Body of pancreas (tissue), 4 donors: Measurements from ENCODE around the gene APPBP2. TPM values are rescaled to one million over a fixed set of nuclear protein-coding genes. Genes with fewer than 3 reads are reported as not detected.

ENCODE experiments used
- ATAC-seq: fragments of 150-250 bp; one replicate; pipeline ENCODE4 v1.9.1; 2016
- DNase-seq, 4 donors: peaks; one replicate each; pipeline ENCODE4 v3.0.0-alpha.2; 2019
- H3K27ac ChIP-seq, 4 donors: fragments of 200-600 bp; sonication (generic); 1 replicate in 3 of 4; 2 replicates in 1 of 4; pipeline versions ENCODE4 v1.5.1 to v1.6.1; 2016 to 2019; ENCODE audit warnings: mild to moderate bottlenecking in 1 of 4, mixed read lengths in 1 of 4, moderate library complexity in 1 of 4
- H3K27me3 ChIP-seq, 2 donors: fragments of 200-600 bp; sonication (generic); one replicate each; pipeline ENCODE4 v1.6.0; 2016; ENCODE audit warnings: mild to moderate bottlenecking in 1 of 2
- H3K36me3 ChIP-seq, 2 donors: fragments of 200-600 bp; sonication (generic); replicated peaks in 1 of 2; 2 replicates each; pipeline ENCODE4 v1.5.1; 2016; ENCODE audit warnings: low read depth in 2 of 2; ENCODE audit not compliant: insufficient read depth in 1 of 2
- H3K4me1 ChIP-seq: fragments of 200-600 bp; sonication (generic); one replicate; pipeline ENCODE4 v1.6.0; 2016
- H3K4me3 ChIP-seq, 2 donors: fragments of 200-600 bp; sonication (generic); 1 replicate in 1 of 2; 2 replicates in 1 of 2; pipeline ENCODE4 v1.5.1; 2016 to 2019
- H3K9me3 ChIP-seq, 3 donors: fragments of 200-600 bp; sonication (generic); 1 replicate in 2 of 3; 2 replicates in 1 of 3; pipeline ENCODE4 v1.5.1; 2016
- POLR2A ChIP-seq, 3 donors: fragments of 450-650 bp; IDR thresholded peaks; one replicate each; pipeline ENCODE4 v1.6.1; 2016; ENCODE audit warnings: antibody characterized with exemption in 3 of 3, mild to moderate bottlenecking in 2 of 3
- WGBS, 2 donors: methylation state at CpG; one replicate each; pipeline ENCODE4 v1.1.5; 2017; 5-methylcytosine and 5-hydroxymethylcytosine counted together
- intact Hi-C: fragments of 100-400 bp; cut with DNase I; formaldehyde crosslinking; loops from one replicate; pipeline ENCODE4 v1.15.1; 2023
- total RNA-seq, 2 donors: library from RNA; depleted of rRNA; stranded (reverse); fragments of >200 nt; gene quantifications; one replicate each; pipeline ENCODE4 v1.1.0, GENCODE V29; 2016
- TF ChIP-seq, protein P1 (sequence below), 7 experiments: fragments of 450-650 bp in 4 of 7; fragments of 200-600 bp in 3 of 7; sonication (generic) in 3 of 7; IDR thresholded peaks; one replicate each; pipeline ENCODE4 v1.5.1; 2016 to 2019; ENCODE audit warnings: antibody characterized with exemption in 7 of 7

Gene APPBP2, protein sequence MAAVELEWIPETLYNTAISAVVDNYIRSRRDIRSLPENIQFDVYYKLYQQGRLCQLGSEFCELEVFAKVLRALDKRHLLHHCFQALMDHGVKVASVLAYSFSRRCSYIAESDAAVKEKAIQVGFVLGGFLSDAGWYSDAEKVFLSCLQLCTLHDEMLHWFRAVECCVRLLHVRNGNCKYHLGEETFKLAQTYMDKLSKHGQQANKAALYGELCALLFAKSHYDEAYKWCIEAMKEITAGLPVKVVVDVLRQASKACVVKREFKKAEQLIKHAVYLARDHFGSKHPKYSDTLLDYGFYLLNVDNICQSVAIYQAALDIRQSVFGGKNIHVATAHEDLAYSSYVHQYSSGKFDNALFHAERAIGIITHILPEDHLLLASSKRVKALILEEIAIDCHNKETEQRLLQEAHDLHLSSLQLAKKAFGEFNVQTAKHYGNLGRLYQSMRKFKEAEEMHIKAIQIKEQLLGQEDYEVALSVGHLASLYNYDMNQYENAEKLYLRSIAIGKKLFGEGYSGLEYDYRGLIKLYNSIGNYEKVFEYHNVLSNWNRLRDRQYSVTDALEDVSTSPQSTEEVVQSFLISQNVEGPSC
- total RNA-seq: 10 to 100 TPM; 10.9 to 15.3 TPM

DNA sequence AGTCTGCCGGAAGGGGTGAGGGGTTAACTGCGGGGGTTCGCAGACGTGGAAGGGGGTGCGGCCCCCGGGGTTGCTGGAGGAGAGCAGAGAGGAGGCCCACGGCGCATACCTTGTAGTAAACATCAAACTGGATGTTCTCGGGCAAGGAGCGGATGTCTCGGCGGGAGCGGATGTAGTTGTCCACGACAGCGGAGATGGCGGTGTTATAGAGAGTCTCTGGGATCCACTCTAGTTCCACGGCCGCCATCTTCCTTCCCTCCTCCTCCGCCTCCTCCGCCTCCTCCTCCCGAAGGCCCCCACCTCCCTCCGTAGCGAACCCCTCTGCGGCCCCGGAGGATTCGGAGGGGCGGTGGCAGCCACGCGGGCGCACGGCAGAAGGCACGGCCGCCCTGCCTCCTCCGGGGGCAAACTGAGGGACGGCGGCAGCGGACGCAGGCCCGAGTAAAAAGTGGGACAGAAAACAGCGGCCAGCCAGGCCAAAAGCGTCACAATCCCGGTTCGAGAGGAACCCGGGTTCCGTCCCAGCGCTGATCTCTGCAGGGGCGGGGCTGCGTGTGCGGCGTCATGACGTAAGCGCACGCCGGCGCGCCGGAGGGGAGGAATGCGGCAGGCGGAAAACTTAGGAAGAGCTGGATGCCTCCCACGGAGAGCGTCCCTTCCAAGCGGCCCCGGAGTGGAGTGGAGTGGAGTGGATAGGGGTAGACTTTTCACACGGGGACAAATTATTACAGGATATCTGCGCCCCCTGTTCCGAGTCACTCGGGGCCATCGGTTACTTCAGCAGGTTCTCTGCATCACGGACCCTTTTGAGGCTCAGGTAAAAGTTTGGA is at the start of gene APPBP2:
Gene APPBP2 (minus strand): TSS at position 558 of the 830 bp plus-strand sequence. CDS start 311 bp downstream, at position 247.
- H3K27ac ChIP-seq: peak within 1 kb of the TSS; percentile 98 to 100 (median 99)
- H3K27me3 ChIP-seq: no peaks in the 10 kb centered on the region
- H3K36me3 ChIP-seq: no peaks in the 10 kb centered on the region
- peak; percentile 83 to 95 (median 91) for TF ChIP-seq POLR2A (IDR thresholded peaks at IDR 0.05)
- TF ChIP-seq, protein P1, sequence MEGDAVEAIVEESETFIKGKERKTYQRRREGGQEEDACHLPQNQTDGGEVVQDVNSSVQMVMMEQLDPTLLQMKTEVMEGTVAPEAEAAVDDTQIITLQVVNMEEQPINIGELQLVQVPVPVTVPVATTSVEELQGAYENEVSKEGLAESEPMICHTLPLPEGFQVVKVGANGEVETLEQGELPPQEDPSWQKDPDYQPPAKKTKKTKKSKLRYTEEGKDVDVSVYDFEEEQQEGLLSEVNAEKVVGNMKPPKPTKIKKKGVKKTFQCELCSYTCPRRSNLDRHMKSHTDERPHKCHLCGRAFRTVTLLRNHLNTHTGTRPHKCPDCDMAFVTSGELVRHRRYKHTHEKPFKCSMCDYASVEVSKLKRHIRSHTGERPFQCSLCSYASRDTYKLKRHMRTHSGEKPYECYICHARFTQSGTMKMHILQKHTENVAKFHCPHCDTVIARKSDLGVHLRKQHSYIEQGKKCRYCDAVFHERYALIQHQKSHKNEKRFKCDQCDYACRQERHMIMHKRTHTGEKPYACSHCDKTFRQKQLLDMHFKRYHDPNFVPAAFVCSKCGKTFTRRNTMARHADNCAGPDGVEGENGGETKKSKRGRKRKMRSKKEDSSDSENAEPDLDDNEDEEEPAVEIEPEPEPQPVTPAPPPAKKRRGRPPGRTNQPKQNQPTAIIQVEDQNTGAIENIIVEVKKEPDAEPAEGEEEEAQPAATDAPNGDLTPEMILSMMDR (IDR thresholded peaks at IDR 0.05): no peak
- H3K4me3 ChIP-seq: peak within 1 kb of the TSS; percentile 67 to 84
- DNase-seq (peak; percentile 87 to 88 (median 88)), ATAC-seq (peak; percentile 96)
- WGBS, 2 donors: 0% methylated on average over 29 to 69 of the region's 69 CpGs
- H3K9me3 ChIP-seq: no peaks in the 10 kb centered on the region
- intact Hi-C loops: no loop called here
- H3K4me1 ChIP-seq: peaks cover 25% of the 10 kb centered on the region

DNA sequence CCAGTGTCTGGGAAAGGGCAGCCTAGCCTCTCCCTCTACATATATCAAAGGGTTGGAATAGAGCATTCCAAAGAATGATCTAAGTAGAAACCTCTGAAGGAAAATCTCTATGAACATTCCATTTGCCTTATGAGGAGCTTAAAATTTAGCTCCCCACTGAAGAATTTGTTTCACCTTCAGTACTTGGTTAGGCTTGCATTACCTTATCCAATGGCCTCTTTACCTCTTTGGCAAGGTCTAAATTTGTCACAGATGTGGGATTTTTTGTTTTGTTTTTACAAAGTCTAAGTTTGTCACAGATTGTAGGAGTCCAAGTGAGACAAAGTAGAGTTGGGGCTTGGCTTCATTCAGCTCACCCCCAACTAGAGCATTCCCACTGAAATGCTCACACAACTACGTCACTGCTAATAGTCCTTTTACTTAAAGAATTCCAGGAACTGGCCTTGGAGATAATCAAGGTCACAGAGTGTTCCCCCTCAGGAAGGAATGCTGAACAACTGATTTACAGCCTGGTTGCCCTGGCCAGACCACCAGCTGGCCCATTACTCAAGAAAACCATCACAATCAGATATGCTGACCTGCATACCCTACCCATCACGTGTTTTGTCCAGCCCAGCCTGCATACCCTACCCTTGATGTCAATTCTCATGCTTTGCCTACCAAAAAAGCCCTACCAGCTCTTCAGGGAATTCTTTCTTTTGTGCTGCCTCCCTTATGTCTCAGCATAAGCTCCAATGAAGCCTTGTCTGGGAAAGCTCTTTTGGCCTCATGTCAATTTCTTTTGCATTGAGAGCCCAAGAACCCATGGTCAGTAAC is 47.4 kb upstream of the APPBP2 start:
- TF ChIP-seq, protein P1 (IDR thresholded peaks at IDR 0.05): peak in 2 of 7 experiments; percentile 5 to 9
- TF ChIP-seq POLR2A (IDR thresholded peaks at IDR 0.05): no peak
- DNase-seq: peak in 2 of 4 donors; percentile 21 to 25
- 44 to 54% methylated on average over 2 of the region's 2 CpGs for WGBS, 2 donors
- no peaks in the 10 kb centered on the region for H3K36me3 ChIP-seq
- H3K9me3 ChIP-seq: no peaks in the 10 kb centered on the region
- peak; percentile 67 for ATAC-seq
- intact Hi-C loops: no loop called here
- H3K4me3 ChIP-seq: no peak overlapping the region
- H3K27ac ChIP-seq: peak overlapping the region in 3 of 4 donors; percentile 0 to 64 (median 32)
- H3K4me1 ChIP-seq: peaks cover 3% of the 10 kb centered on the region
- no peaks in the 10 kb centered on the region for H3K27me3 ChIP-seq

DNA sequence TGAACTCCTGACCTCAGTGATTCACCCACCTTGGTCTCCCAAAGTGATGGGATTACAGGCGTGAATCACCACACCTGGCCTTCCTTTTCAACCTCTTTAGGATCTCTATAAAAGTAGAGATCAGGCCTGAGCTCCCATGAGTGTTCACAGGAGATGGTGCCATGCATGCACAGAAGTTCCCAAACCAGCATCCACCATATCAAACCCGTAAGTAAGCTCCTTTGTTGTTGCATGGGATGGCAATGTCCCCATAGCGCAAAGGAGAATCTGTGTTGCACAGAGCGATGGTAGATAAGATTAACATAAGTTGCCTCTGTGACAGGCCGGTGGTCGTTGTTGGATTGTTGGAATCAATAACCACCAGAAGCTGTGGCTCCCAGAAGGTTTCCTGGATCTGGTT is 39.2 kb upstream of the APPBP2 start:
- H3K27ac ChIP-seq: no peak overlapping the region
- no peaks in the 10 kb centered on the region for H3K27me3 ChIP-seq
- H3K4me1 ChIP-seq: no peaks in the 10 kb centered on the region
- no peak overlapping the region for H3K4me3 ChIP-seq
- no peak for ATAC-seq
- no peak for TF ChIP-seq POLR2A (IDR thresholded peaks at IDR 0.05)
- TF ChIP-seq, protein P1 (IDR thresholded peaks at IDR 0.05): no peak
- DNase-seq: no peak
- 86 to 91% methylated on average over 6 of the region's 6 CpGs for WGBS, 2 donors
- intact Hi-C loops: no loop called here
- no peaks in the 10 kb centered on the region for H3K36me3 ChIP-seq
- H3K9me3 ChIP-seq: no peaks in the 10 kb centered on the region

DNA sequence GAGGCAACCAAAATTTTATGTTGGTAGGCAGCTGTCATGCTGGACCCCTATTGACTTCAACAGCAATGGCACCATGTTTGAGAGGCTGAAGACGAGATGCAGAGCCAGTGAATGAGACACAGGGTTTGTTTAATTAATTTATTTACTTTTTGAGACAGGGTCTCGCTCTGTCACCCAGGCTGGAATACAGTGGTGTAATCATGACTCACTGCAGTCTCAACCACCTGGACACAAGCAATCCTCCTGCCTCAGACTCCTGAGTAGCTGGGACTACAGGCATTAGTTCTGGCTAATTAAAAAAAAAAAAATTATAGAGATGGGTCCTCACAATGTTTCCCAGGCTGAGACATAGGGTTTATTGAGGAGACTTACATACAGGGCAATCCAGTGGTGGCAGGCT is 37.7 kb upstream of the APPBP2 start:
- 81 to 88% methylated on average over 2 of the region's 2 CpGs for WGBS, 2 donors
- H3K4me3 ChIP-seq: no peak overlapping the region
- no peaks in the 10 kb centered on the region for H3K27me3 ChIP-seq
- ATAC-seq (no peak), DNase-seq (no peak)
- TF ChIP-seq, protein P1 (IDR thresholded peaks at IDR 0.05): no peak
- no peak for TF ChIP-seq POLR2A (IDR thresholded peaks at IDR 0.05)
- H3K4me1 ChIP-seq: no peaks in the 10 kb centered on the region
- no peaks in the 10 kb centered on the region for H3K36me3 ChIP-seq
- intact Hi-C loops: no loop called here
- no peak overlapping the region for H3K27ac ChIP-seq
- H3K9me3 ChIP-seq: no peaks in the 10 kb centered on the region
